ENCODE measurements around the gene PRKACA. TPM values are rescaled to one million over a fixed set of nuclear protein-coding genes. Genes with fewer than 3 reads are reported as not detected.
A peak's percentile ranks its signal among the peaks of the same experiment; 100 is the strongest.

PRKACA gene
- total and polyA plus RNA-seq, 4 donors, result 43.7 to 103 (median 67.9) TPM

DNA sequence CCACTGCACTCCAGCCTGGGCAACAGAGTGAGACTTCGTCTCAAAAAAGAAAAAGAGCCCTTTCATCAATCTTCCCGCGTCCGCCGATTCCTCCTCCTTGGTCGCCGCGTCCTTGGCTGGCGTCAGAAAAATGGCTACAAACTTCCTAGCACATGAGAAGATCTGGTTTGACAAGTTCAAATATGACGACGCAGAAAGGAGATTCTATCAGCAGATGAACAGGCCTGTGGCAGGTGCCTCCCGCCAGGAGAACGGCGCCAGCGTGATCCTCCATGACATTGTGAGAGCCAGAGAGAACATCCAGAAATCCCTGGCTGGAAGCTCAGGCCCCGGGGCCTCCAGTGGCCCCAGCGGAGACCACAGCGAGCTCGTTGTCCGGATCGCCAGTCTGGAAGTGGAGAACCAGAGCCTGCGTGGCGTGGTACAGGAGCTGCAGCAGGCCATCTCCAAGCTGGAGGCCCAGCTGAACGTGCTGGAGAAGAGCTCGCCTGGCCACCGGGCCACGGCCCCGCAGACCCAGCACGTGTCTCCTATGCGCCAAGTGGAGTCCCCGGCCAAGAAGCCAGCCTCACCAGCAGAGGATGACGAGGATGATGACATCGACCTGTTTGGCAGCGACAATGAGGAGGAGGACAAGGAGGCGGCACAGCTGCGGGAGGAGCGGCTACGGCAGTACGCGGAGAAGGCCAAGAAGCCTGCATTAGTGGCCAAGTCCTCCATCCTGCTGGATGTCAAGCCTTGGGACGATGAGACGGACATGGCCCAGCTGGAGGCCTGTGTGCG is 47.1 kb downstream of the PRKACA start:
- no peaks in the 10 kb centered on the region for H3K27me3 ChIP-seq (ENCODE audit: control insufficient read depth in 3 of 3, insufficient read depth in 3 of 3, low read length in 2 of 3)
- no peaks in the 10 kb centered on the region for H3K36me3 ChIP-seq (ENCODE audit: control insufficient read depth in 4 of 4, insufficient read depth in 4 of 4, low read length in 4 of 4)
- DNase-seq, result peak in 2 of 3 donors; percentile 19 to 31
- WGBS, 2 donors, result 95 to 96% methylated on average over 43 of the region's 43 CpGs
- no peak for ATAC-seq (ENCODE audit: insufficient read depth, low FRiP score)
- no peak overlapping the region for H3K9ac ChIP-seq (ENCODE audit: insufficient read depth in 1 of 2, low read length in 2 of 2)
- H3K4me3 ChIP-seq, result no peak overlapping the region
- H3K27ac ChIP-seq (ENCODE audit: low read depth in 1 of 2, low read length in 1 of 2), result no peak overlapping the region
- H3K9me3 ChIP-seq (ENCODE audit: control insufficient read depth in 4 of 4, insufficient read depth in 3 of 4, low read length in 3 of 4), result no peaks in the 10 kb centered on the region
- TF ChIP-seq, protein P1, sequence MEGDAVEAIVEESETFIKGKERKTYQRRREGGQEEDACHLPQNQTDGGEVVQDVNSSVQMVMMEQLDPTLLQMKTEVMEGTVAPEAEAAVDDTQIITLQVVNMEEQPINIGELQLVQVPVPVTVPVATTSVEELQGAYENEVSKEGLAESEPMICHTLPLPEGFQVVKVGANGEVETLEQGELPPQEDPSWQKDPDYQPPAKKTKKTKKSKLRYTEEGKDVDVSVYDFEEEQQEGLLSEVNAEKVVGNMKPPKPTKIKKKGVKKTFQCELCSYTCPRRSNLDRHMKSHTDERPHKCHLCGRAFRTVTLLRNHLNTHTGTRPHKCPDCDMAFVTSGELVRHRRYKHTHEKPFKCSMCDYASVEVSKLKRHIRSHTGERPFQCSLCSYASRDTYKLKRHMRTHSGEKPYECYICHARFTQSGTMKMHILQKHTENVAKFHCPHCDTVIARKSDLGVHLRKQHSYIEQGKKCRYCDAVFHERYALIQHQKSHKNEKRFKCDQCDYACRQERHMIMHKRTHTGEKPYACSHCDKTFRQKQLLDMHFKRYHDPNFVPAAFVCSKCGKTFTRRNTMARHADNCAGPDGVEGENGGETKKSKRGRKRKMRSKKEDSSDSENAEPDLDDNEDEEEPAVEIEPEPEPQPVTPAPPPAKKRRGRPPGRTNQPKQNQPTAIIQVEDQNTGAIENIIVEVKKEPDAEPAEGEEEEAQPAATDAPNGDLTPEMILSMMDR (IDR thresholded peaks at IDR 0.05; ENCODE audit: control extremely low read depth, extremely low read depth), result no peak
- peaks cover 0 to 34% (median 3%) of the 10 kb centered on the region in 5 donors for H3K4me1 ChIP-seq (ENCODE audit: control insufficient read depth in 5 of 5, insufficient read depth in 5 of 5, low read length in 5 of 5)

DNA sequence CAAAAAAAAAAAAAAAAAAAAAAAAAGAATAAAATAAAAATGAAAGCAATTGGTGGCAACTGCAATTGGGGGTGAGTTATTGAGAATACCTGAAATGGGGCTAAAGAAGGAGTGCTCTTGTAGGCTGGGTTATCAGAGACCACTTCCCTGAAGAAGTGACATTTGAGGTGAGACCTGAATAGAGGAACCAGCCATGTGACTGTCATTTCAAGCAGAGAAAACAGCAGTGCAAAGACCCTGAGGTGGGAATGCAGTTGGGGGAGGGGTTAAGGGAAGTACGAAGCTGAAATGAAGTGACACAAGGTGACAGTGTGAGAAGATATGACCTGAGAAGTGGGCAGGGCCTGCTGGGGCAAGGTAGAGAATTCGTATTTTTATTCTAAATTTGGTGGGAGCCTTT is 51.4 kb downstream of the PRKACA start:
- WGBS, 2 donors, result 71 to 72% methylated on average over 2 of the region's 2 CpGs
- no peak for DNase-seq

DNA sequence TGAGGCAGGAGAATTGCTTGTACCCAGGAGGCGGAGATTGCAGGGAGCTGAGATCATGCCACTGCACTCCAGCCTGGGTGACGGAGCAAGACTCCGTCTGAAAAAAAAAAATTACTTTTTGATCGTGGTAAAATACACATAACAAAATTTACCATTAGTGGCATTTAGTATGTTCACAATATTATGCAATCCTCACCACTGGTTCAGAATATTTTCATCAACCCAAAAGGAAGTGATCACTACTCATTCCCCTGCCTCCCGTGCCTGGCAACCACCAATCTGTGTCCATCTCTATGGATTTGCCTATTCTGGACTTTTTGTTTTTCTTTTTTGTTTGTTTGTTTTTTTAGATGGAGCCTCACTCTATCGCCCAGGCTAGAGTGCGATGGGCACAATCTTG is 54.5 kb downstream of the PRKACA start:
- WGBS, 2 donors, result 54 to 61% methylated on average over 7 of the region's 7 CpGs

More for the DNA sequence above, 51.4 kb downstream of the PRKACA start:
- no peaks in the 10 kb centered on the region for H3K36me3 ChIP-seq (ENCODE audit: control insufficient read depth in 4 of 4, insufficient read depth in 4 of 4, low read length in 4 of 4)
- H3K9me3 ChIP-seq (ENCODE audit: control insufficient read depth in 4 of 4, insufficient read depth in 3 of 4, low read length in 3 of 4), result no peaks in the 10 kb centered on the region
- TF ChIP-seq, protein P1 (IDR thresholded peaks at IDR 0.05; ENCODE audit: control extremely low read depth, extremely low read depth), result no peak
- no peak for ATAC-seq (ENCODE audit: insufficient read depth, low FRiP score)
- no peaks in the 10 kb centered on the region for H3K4me1 ChIP-seq (ENCODE audit: control insufficient read depth in 5 of 5, insufficient read depth in 5 of 5, low read length in 5 of 5)
- no peaks in the 10 kb centered on the region for H3K27me3 ChIP-seq (ENCODE audit: control insufficient read depth in 3 of 3, insufficient read depth in 3 of 3, low read length in 2 of 3)
- no peak overlapping the region for H3K27ac ChIP-seq (ENCODE audit: low read depth in 1 of 2, low read length in 1 of 2)
- H3K4me3 ChIP-seq, result no peak overlapping the region
- no peak overlapping the region for H3K9ac ChIP-seq (ENCODE audit: insufficient read depth in 1 of 2, low read length in 2 of 2)

More for the DNA sequence above, 54.5 kb downstream of the PRKACA start:
- peaks cover 1 to 5% (median 2%) of the 10 kb centered on the region in 5 donors for H3K4me1 ChIP-seq (ENCODE audit: control insufficient read depth in 5 of 5, insufficient read depth in 5 of 5, low read length in 5 of 5)
- H3K4me3 ChIP-seq, result no peak overlapping the region
- H3K9me3 ChIP-seq (ENCODE audit: control insufficient read depth in 4 of 4, insufficient read depth in 3 of 4, low read length in 3 of 4), result no peaks in the 10 kb centered on the region
- H3K27me3 ChIP-seq (ENCODE audit: control insufficient read depth in 3 of 3, insufficient read depth in 3 of 3, low read length in 2 of 3), result peaks cover 0 to 8% (median 5%) of the 10 kb centered on the region in 3 donors
- TF ChIP-seq, protein P1 (IDR thresholded peaks at IDR 0.05; ENCODE audit: control extremely low read depth, extremely low read depth), result no peak
- no peak overlapping the region for H3K27ac ChIP-seq (ENCODE audit: low read depth in 1 of 2, low read length in 1 of 2)
- DNase-seq (no peak), ATAC-seq (ENCODE audit: insufficient read depth, low FRiP score) (no peak)
- H3K9ac ChIP-seq (ENCODE audit: insufficient read depth in 1 of 2, low read length in 2 of 2), result no peak overlapping the region
- no peaks in the 10 kb centered on the region for H3K36me3 ChIP-seq (ENCODE audit: control insufficient read depth in 4 of 4, insufficient read depth in 4 of 4, low read length in 4 of 4)
